Mammary epithelial cell (primary cell): ENCODE measurements around the gene SRGAP1.

Experiments used
- EZH2 ChIP-seq: IDR thresholded peaks from 2 replicates; pipeline ENCODE4 v1.6.1; 2012; ENCODE audit warnings: low read length, inconsistent platforms, borderline replicate concordance
- TF ChIP-seq, protein P1 (sequence below), 2 donors: IDR thresholded peaks in 1 of 2; conservative IDR thresholded peaks in 1 of 2; 2 replicates each; pipeline ENCODE4 v1.5.1; 2011 to 2012; ENCODE audit warnings: inconsistent platforms in 2 of 2, low read length in 2 of 2, mild to moderate bottlenecking in 2 of 2, control low read depth in 1 of 2, low read depth in 1 of 2; ENCODE audit not compliant: insufficient read depth in 1 of 2; ENCODE audit errors: extremely low read depth in 1 of 2

DNA sequence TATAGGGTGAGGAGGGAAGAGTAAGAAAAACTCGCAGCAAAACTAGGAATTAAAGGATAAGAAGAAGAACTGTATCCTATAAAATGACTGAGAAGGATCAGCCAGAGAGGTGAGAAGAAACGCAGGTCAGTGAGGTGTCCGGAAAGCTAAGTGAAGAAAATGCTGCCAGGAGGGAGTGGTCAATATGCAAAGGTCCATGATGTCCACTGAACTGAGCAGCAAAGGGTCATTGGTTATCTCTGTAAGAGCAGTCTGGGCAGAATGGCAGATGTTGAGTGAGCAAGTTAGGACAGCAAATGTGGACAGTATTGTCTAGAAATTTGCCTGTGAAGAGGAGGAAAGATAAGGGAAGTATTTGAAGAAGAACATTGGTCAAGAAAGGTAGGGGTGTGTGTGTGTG, 155.4 kb downstream of the SRGAP1 start:
- no peak for TF ChIP-seq EZH2
- TF ChIP-seq, protein P1, sequence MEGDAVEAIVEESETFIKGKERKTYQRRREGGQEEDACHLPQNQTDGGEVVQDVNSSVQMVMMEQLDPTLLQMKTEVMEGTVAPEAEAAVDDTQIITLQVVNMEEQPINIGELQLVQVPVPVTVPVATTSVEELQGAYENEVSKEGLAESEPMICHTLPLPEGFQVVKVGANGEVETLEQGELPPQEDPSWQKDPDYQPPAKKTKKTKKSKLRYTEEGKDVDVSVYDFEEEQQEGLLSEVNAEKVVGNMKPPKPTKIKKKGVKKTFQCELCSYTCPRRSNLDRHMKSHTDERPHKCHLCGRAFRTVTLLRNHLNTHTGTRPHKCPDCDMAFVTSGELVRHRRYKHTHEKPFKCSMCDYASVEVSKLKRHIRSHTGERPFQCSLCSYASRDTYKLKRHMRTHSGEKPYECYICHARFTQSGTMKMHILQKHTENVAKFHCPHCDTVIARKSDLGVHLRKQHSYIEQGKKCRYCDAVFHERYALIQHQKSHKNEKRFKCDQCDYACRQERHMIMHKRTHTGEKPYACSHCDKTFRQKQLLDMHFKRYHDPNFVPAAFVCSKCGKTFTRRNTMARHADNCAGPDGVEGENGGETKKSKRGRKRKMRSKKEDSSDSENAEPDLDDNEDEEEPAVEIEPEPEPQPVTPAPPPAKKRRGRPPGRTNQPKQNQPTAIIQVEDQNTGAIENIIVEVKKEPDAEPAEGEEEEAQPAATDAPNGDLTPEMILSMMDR (conservative IDR thresholded peaks at IDR 0.05 in 1 of 2, IDR thresholded peaks at IDR 0.05 in 1 of 2; ENCODE audit: extremely low read depth in 1 of 2, insufficient read depth in 1 of 2, low read depth in 1 of 2, low read length in 2 of 2): no peak
